Central memory CD8-positive, alpha-beta T cell (primary cell): Measurements from ENCODE around the gene TSPYL1.
"Not testable (repeated sequence)": the region's sequence is repeated elsewhere in the genome, so short reads cannot be mapped to it uniquely, and the experiment has no call there.

Experiments used
- ATAC-seq: fragments of 150-1000 bp; cut with Tn5 transposase; replicated peaks from 2 replicates; pipeline ENCODE4 v1.10.0; 2022; ENCODE audit warnings: mild to moderate bottlenecking, moderate FRiP score, moderate number of reproducible peaks; ENCODE audit not compliant: poor library complexity, severe bottlenecking; ENCODE audit errors: extremely low read depth
- DNase-seq, 2 donors: peaks; one replicate each; pipeline ENCODE4 v3.0.0; 2021; ENCODE audit warnings: low spot score in 2 of 2
- H3K27ac Mint-ChIP-seq: one replicate; pipeline ENCODE4 v1.8.0; 2022; ENCODE audit warnings: low read depth, mild to moderate bottlenecking, moderate library complexity, mixed read lengths
- H3K27me3 Mint-ChIP-seq: one replicate; pipeline ENCODE4 v1.8.0; 2022; ENCODE audit warnings: mixed read lengths
- H3K36me3 Mint-ChIP-seq: one replicate; pipeline ENCODE4 v1.8.0; 2022; ENCODE audit warnings: mild to moderate bottlenecking, moderate library complexity, mixed read lengths; ENCODE audit not compliant: insufficient read depth
- H3K4me1 Mint-ChIP-seq: one replicate; pipeline ENCODE4 v1.8.0; 2022; ENCODE audit warnings: mixed read lengths
- H3K4me3 Mint-ChIP-seq: one replicate; pipeline ENCODE4 v1.8.0; 2022; ENCODE audit warnings: mild to moderate bottlenecking, moderate library complexity, mixed read lengths
- H3K9me3 Mint-ChIP-seq: one replicate; pipeline ENCODE4 v1.8.0; 2022; ENCODE audit warnings: mixed read lengths

Gene TSPYL1

DNA sequence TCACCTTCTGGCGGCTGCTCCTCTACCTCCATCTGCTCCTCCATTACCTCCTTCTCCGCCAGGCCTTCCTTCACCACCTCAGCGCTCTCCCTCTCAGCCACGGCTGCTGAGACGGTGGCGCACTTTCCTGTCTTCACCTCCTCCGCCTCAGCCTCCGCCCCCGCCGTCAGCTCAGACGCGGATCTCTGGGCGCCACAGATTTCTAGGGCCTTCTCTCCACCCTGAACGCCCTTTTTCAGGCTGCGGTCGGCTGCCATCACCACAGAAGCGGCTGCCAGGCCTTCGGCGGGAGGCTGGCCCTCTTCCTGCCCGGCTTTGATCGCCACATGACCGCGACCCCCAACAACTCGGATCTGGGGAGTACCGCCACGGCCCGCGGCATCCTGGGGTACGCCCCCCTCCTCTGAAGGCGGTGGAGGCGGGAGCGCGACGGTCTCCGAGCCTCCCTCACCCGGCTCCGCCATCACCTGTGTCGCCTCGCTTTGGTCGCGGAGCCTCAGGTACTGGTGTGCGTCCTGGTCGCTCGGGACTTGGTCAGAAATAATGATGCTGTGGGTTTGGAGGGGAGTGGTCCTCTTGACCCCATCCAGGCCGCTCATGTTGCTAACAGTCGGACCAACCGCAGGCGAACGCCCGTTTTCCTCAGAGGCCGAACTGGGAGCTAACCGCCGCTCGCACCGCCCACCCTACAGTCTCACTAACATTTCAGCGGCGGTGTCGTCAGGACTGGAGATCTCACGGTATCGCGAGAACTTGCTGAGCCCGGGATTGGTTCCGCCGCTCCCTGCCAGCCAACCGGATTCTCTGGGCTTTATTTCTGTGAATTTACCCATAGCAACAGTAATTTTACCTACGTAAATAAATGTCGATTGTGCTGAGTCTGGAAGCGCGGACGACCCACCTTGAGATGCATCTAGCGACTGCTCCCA lies at the start of gene TSPYL1:
TSPYL1 (minus strand) TSS at position 699 of the 929 bp plus-strand sequence; CDS start at position 599, 100 bp downstream.
- H3K27ac Mint-ChIP-seq, result peak within 1 kb of the TSS; percentile 98
- H3K9me3 Mint-ChIP-seq, result no peaks in the 10 kb centered on the region
- peak within 1 kb of the TSS; percentile 89 for H3K4me3 Mint-ChIP-seq
- H3K36me3 Mint-ChIP-seq, result peaks cover 48% of the 10 kb centered on the region
- DNase-seq (peak; percentile 88 to 93), ATAC-seq (peak; percentile 88)
- peaks cover 53% of the 10 kb centered on the region for H3K4me1 Mint-ChIP-seq
- no peaks in the 10 kb centered on the region for H3K27me3 Mint-ChIP-seq

DNA sequence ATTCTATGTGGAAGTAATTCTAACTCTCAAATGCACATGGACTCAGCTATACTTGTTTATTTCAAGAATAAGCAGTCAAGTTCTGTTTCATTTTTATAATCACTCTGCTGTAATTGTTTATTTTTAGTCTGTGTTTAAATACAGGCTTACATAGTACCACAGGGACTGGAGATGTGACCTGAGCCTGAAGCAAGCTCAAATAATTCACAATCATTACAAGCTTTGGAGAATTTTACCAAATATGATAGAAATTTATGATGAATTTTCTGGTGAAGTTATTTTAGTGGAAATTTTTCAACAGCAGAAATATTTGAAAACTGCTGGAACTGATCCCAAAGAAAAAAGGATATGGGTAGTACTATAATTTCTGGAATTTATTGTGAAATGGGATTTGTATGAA lies 49.4 kb upstream of the TSPYL1 start:
- Mint-ChIP-seq H3K36me3 (no peaks in the 10 kb centered on the region), H3K27me3 (no peaks in the 10 kb centered on the region)
- ATAC-seq, result no peak

DNA sequence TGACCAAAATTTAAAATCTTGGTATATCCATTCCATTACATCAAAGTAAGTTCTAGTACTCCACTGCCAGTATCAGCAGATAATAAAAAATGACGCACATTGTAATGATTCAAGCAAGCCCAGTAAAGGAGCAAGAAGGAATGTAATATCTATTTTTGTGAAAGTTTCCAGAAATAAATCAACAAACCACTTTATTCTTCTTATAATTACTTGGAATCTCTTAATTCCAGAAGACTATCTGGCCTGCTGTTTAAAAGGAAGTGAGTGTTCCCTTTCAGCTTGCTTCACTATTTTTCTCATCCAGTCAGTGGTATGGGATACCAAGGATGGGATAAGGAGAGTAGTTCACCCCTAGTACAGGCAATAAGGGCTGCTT lies 48.8 kb upstream of the TSPYL1 start:
- ATAC-seq, result no peak
- H3K36me3 Mint-ChIP-seq, result no peaks in the 10 kb centered on the region
- DNase-seq, result no peak
- H3K4me1 Mint-ChIP-seq, result no peaks in the 10 kb centered on the region
- H3K27me3 Mint-ChIP-seq, result no peaks in the 10 kb centered on the region
- no peak overlapping the region for H3K4me3 Mint-ChIP-seq
- H3K27ac Mint-ChIP-seq, result no peak overlapping the region
- no peaks in the 10 kb centered on the region for H3K9me3 Mint-ChIP-seq

More for the DNA sequence above, 49.4 kb upstream of the TSPYL1 start:
- H3K4me1 Mint-ChIP-seq, result no peaks in the 10 kb centered on the region
- no peak overlapping the region for H3K27ac Mint-ChIP-seq
- no peaks in the 10 kb centered on the region for H3K9me3 Mint-ChIP-seq
- H3K4me3 Mint-ChIP-seq, result no peak overlapping the region
- DNase-seq, result no peak

DNA sequence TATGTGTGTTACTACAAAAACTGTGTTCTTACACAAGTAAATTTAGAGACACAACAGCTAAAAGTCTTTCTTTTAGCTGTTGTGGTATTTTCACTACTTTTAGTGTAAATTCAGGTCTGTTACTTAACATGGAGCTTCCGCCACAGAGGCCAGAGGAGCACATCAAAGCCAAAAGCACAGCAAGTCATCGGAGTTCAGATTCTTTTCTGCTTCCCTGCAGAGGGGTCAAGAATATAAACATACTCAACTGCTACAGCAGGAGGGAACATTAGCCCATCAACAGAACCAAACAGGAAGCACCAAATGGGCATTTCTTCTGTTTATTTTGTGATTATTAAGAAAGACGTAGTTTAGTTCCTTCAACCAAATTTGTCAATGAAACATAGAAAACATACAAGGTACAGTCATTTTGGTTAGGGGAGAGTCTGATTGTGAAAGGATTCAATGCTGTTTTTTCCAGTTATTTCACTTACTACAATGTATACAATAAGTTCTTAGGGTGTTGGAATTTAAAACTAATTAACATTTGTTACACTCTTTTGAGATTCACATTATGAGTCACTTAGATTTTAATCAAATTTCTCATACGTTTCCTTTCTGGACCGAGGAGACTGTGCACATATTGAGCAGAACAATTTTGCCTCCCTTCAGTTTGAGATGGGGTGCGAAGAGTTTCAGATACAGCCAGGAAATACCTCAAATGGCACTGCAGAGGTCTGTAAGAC lies 48.2 kb upstream of the TSPYL1 start:
- no peaks in the 10 kb centered on the region for H3K27me3 Mint-ChIP-seq
- H3K27ac Mint-ChIP-seq, result no peak overlapping the region
- H3K4me3 Mint-ChIP-seq, result no peak overlapping the region
- no peaks in the 10 kb centered on the region for H3K36me3 Mint-ChIP-seq
- ATAC-seq (no peak), DNase-seq (no peak)
- H3K4me1 Mint-ChIP-seq, result no peaks in the 10 kb centered on the region
- H3K9me3 Mint-ChIP-seq, result no peaks in the 10 kb centered on the region

DNA sequence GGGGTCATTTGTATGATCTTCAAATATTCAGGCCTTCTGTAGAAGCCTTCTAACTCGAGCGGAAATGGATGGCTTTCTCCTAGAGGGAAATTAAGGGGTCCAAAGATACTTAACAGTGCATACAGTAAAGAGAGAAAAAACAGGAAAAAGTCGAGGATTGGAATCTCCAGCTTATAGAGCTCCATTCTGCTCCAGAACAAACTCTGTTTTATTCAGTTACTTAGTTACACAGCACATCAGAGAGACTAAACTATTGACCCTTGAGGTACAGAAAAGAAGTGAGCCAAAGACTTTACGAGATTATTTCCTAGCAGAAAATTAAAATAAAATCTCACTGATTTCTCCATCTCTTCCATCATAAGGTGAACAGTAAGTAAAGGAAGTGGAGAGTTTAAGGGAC lies 47.3 kb upstream of the TSPYL1 start:
- no peaks in the 10 kb centered on the region for H3K36me3 Mint-ChIP-seq
- H3K27ac Mint-ChIP-seq, result no peak overlapping the region
- no peak overlapping the region for H3K4me3 Mint-ChIP-seq
- no peaks in the 10 kb centered on the region for H3K4me1 Mint-ChIP-seq
- ATAC-seq (no peak), DNase-seq (no peak)
- no peaks in the 10 kb centered on the region for H3K27me3 Mint-ChIP-seq
- no peaks in the 10 kb centered on the region for H3K9me3 Mint-ChIP-seq

DNA sequence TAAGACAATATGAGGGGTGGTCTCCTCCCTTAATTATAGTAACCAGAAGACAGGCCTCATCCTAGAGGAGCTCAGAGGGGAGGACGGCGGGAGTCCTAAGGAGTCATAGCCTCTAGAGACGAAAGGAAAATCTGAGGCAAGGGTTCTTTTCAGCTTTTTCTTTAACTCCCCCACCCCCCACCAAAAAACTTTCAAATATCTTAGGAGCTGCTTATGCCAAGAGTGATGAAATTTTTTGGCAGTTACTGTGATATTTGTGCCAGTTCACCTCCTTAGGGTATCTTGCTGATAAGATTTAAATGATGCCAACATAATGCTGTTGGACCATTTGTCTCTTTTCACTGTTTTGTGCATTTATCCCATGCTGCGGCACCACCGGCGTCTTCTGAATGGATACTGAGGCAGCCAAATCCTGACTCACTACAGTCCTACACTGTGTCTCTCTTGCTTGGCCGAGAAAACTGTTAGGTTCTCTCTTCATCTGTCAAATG lies 46.5 kb upstream of the TSPYL1 start:
- H3K4me3 Mint-ChIP-seq, result no peak overlapping the region
- H3K9me3 Mint-ChIP-seq, result no peaks in the 10 kb centered on the region
- H3K4me1 Mint-ChIP-seq, result no peaks in the 10 kb centered on the region
- no peaks in the 10 kb centered on the region for H3K36me3 Mint-ChIP-seq
- H3K27ac Mint-ChIP-seq, result no peak overlapping the region
- no peaks in the 10 kb centered on the region for H3K27me3 Mint-ChIP-seq
- ATAC-seq (no peak), DNase-seq (no peak)

DNA sequence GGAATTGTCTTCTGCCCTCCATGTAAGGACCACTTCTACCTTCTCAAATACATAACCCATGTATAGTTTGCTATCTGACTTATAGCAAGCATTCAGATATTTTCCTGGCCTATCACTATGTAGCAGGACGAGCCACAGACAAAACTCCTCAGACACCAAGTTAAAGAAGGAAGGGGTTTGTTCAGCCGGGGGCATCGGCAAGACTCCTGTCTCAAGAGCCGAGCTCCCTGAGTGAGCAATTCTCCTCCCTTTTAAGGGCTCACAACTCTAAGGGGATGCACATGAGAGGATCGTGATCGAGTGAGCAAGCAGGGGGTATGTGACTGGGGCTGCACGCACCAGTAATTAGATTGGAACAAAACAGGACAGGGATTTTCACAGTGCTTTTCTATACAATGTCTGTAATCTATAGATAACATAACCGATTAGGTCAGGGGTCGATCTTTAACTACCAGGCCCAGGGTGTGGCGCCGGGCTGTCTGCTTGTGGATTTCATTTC lies 46.0 kb upstream of the TSPYL1 start:
- H3K9me3 Mint-ChIP-seq, DNase-seq: not testable (repeated sequence)

DNA sequence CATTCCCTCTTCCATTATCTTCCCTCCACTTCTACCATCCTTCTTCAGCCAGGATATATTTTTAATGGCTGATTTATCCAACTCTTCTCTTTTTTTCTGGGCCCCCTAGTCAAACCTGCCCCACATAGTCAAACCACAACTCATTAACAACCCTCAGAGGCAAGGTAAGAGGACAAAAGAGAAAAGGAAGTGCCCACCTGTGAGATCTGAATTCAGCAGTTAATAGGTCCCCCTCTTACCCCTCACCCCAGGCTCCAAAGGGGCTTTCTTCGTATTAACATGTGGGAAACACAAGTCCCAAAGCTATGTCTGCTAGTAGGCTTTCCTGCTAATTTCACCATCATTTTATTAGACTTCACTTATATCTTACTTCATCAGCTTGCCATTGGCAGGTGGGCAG lies 44.1 kb upstream of the TSPYL1 start:
- H3K27me3 Mint-ChIP-seq, result no peaks in the 10 kb centered on the region
- ATAC-seq, result no peak
- H3K9me3 Mint-ChIP-seq, result no peaks in the 10 kb centered on the region
- H3K27ac Mint-ChIP-seq, result no peak overlapping the region
- H3K4me3 Mint-ChIP-seq, result no peak overlapping the region
- no peaks in the 10 kb centered on the region for H3K36me3 Mint-ChIP-seq
- no peaks in the 10 kb centered on the region for H3K4me1 Mint-ChIP-seq
- DNase-seq, result no peak

More for the DNA sequence above, 46.0 kb upstream of the TSPYL1 start:
- H3K4me1 Mint-ChIP-seq, H3K27me3 Mint-ChIP-seq, ATAC-seq, H3K36me3 Mint-ChIP-seq, H3K4me3 Mint-ChIP-seq, H3K27ac Mint-ChIP-seq: not testable (repeated sequence)

DNA sequence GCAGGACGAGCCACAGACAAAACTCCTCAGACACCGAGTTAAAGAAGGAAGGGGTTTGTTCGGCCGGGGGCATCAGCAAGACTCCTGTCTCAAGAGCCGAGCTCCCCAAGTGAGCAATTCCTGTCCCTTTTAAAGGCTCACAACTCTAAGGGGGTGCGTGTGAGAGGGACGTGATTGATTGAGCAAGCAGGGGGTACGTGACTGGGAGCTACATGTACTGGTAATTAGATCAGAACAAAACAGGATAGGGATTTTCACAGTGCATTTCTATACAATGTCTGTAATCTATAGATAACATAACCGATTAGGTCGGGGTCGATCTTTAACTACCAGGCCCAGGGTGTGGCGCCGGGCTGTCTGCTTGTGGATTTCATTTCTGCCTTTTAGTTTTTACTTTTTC lies 42.2 kb upstream of the TSPYL1 start:
- not testable (repeated sequence) for ATAC-seq, H3K4me1 Mint-ChIP-seq, H3K27ac Mint-ChIP-seq, H3K27me3 Mint-ChIP-seq, DNase-seq, H3K4me3 Mint-ChIP-seq, H3K36me3 Mint-ChIP-seq, H3K9me3 Mint-ChIP-seq

DNA sequence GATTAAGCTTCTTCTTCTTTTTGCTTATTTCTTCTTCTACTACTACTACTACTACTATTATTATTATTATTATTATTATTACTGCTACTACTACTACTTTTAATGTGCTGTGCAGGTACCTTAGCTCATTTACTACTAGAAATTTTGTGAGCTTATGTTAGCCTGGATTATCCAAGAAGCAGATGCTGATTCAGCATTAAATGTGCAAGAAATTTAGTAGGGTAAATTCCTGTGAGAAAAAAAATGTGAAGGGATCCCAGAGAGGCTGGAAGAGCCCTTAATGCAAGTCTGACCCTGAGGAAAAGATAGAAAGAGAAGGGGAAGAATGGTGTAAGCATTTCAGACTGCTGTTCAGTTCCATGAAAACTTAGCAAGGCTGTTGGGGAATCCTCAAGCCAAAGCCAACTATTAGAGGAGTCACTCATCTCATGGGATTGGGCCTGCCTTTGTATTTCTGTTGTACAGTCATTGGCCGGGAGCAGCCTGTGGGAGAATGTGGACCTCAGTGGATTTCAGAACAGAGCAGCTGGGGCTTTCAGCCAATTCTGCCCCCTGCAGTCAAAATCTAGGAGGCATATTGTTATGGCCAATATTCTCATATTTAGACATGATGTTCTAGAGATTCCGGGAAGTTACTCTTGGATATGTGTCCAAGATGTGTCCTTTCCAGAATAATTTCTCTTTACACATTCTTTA lies 37.2 kb upstream of the TSPYL1 start:
- Mint-ChIP-seq H3K4me1 (no peaks in the 10 kb centered on the region), H3K36me3 (no peaks in the 10 kb centered on the region), H3K27ac (no peak overlapping the region), H3K27me3 (no peaks in the 10 kb centered on the region), H3K4me3 (no peak overlapping the region), H3K9me3 (no peaks in the 10 kb centered on the region)
- no peak for DNase-seq
- ATAC-seq, result no peak

DNA sequence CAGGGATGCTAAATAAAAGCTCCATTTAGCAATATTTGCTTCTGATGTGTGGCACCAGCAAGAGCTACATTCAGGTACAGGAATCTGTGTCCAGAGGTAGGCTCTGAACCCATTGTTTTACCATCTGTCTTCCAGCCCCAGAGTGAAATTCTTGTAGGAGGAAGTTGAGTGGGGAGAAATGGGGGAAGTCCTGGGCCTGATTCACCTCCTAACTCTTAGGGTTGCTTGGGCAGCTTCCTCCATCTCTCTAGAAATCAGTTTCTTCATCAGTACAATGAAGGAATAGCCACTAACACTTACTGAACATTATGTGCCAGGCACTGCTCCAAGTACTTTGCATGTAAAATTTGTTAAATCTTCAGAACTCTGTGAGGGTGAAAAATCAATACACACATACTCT lies 35.1 kb upstream of the TSPYL1 start:
- Mint-ChIP-seq H3K36me3 (no peaks in the 10 kb centered on the region), H3K27me3 (no peaks in the 10 kb centered on the region), H3K9me3 (no peaks in the 10 kb centered on the region), H3K4me1 (no peaks in the 10 kb centered on the region), H3K27ac (no peak overlapping the region), H3K4me3 (no peak overlapping the region)
- ATAC-seq (no peak), DNase-seq (no peak)

DNA sequence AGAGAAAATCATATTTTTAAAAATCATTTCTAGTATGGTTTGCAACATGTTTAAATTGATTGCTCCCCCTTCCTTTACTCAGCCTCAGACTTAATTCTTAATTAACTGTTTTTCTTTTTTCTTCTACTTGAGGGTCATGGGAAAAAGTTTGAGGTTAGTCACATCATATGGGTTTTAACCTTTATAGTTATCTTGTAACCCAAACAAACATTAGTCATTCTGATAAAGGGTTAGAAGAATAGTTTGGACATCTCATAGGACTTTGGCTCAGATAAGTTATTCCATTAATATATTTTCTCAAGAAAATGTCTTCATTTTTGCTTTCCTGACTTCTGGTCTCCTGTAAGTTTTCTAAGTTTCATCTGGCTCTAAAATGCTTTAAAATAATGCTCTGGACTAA lies 34.5 kb upstream of the TSPYL1 start:
- no peaks in the 10 kb centered on the region for H3K9me3 Mint-ChIP-seq
- no peaks in the 10 kb centered on the region for H3K4me1 Mint-ChIP-seq

More for the DNA sequence above, 34.5 kb upstream of the TSPYL1 start:
- Mint-ChIP-seq H3K36me3 (no peaks in the 10 kb centered on the region), H3K4me3 (no peak overlapping the region), H3K27me3 (no peaks in the 10 kb centered on the region), H3K27ac (no peak overlapping the region)
- no peak for DNase-seq
- no peak for ATAC-seq
